ENCODE data around the gene ATP5ME.

- TF ChIP-seq CTCF (IDR thresholded peaks at IDR 0.05; ENCODE audit: poor library complexity) (no peak), EZH2 (IDR thresholded peaks at IDR 0.05; ENCODE audit: borderline replicate concordance) (no peak)
Observed at GRCh38 chr4:663046-663437, 11.0 kb downstream of the ATP5ME start.
